Activated T-cell treated with anti-CD3 and anti-CD28 coated beads for 24 hours (primary cell): Measurements from ENCODE around the gene GPRIN1.
"Not testable (repeated sequence)": the region's sequence is repeated elsewhere in the genome, so short reads cannot be mapped to it uniquely, and the experiment has no call there.

Experiments used
- DNase-seq: peaks from one replicate; pipeline ENCODE4 v3.0.0-alpha.2; 2020; ENCODE audit warnings: low read depth

Gene GPRIN1

DNA sequence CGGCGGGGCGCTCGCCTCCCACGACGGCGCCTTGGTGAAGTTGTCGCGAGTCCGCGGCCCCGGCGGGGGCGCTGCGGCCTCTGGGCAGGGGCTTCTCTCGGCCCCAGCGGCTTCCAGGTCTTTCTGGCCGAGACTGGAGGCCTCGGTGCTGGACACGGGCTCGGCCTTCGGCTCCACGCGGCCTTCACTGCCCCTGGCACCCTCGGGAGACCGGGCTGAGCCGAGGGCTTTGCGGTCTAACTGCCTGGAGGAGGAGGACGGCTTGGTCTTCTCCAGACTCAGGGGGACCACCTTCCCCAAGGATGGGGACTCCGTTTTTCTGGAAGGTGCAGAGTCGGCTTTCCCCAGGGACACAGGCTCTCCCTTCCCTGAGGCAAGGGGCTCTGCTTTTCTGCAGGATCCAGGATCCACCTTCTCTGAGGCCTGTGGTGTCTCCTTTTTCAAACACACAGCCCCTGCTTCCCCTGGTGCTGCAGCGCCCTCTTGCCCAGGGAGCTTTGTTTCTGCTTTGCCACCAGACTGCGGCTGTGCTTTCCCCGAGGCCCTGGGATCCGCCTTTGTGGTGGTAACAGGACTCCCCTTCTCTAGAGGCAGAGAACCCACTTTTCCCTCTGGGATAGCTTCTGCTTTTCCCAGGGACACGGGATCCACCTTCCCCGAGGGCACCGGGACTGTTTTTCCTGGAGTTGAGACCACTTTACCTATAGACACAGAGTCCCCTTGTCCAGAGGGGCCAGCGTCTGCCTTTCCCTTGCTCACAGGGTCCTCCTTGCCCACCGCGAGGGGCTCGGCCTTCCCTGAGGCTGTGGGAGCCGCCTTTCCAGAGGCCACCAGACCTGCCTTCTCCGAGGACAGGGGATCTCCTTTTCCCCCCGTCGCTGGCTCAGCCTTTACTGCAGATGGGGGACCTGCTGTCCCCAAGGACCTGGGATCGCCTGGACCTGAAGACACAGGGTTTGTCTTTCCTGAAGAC, 12.3 kb downstream of the GPRIN1 start:
- DNase-seq: no peak

DNA sequence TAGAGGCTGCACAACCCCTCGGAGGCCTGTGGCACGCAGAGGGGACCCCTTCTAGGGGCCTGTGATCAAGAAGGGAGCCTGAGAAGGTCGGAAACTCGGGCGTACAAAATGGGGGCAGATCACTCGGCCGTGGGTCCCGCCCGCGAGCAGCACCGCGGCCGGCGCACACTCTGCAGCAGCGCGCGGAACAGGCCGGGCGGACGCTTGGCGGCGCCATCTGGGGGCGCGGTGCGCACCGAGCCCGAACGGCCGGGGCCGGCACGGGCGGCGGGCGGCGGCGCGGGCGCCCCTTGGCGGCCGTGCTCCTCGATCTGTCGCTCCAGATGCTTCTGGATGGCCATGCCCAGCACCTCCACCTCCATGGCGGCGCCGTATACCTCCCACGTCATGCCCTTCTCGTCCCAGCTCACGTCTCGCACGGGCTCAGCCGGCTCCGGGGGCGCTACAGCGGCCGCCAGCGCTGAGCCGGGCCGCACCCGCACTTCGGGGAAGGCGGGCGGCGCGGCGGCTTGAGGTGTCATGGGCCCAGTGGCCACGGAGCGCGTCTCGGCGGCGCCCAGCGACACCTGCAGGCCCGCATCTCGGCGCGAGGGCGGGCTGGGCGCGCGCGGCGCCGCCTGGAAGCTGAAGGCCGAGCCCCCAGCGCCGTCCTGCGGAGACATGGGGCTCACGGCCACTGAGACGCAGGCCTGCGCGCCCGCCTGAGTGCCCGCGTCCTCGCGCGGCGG, 13.1 kb downstream of the GPRIN1 start:
- DNase-seq: peak; percentile 43

DNA sequence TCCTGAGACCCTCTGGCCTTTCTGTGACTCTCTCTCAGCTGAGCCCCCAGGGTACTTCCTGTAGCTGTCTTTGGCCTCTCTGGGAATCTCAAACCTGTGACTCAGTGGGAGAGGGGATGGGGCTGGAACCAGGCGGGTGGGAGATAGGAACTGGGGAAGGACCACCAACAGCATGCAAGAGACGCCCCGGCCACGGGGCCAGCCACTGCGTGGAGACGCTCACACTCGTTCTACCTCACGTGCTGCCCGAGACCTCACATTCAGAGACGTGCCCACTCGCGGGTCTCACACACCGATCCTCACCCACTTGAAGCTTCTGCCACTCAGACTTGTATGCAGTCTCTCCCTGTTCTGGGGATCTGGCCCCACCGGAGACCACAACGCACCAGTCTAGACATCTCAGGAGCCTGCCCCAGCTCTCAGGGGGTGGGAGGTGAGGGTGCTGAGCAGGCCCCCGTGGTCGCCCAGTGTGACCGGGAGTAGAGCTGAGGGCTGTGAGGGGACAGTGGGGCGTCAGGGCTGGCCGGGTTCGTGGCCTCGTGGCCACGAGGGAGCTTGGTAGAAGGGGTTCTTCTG, 13.8 kb downstream of the GPRIN1 start:
- DNase-seq: no peak

DNA sequence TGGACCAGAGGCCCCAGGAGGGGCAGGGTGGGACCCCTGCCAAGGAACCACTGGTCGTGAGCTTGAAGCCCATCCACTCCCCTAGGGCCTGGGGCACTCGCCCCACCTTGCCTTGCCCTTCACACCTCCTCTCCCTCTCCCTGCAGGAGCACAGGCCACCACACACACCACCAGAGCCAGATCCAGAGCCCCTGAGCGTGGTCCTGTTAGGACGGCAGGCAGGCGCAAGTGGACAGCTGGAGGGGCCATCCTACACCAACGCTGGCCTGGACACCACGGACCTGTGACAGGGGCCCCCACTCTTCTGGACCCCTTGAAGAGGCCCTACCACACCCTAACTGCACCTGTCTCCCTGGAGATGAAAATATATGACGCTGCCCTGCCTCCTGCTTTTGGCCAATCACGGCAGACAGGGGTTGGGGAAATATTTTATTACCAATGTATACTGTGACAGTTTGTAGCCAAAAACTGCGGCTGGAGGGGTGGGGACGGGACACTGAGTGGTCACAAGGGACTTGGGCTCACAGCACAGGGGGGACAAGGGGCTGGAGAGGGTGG, 14.5 kb downstream of the GPRIN1 start:
- DNase-seq: no peak

DNA sequence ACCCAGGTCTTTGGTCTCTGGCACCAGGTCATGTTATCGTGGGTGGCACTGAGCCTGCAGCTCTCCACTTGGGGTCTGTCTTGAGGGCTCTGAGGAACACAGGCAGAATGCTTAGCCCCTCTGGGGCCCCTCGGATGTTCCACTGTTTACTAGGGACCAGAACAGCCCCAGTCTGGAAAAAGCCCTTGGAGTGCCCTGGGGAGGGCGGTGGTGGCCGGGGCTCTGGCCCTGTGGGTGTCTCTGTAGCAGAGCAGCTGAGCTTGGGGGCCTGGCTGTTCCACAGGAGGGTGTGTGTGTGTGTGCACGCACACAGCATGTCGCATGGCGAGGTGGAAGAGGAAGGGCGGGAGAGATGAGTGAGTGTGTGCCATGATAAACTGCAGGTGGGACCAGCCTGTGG, 15.4 kb downstream of the GPRIN1 start:
- DNase-seq: no peak

DNA sequence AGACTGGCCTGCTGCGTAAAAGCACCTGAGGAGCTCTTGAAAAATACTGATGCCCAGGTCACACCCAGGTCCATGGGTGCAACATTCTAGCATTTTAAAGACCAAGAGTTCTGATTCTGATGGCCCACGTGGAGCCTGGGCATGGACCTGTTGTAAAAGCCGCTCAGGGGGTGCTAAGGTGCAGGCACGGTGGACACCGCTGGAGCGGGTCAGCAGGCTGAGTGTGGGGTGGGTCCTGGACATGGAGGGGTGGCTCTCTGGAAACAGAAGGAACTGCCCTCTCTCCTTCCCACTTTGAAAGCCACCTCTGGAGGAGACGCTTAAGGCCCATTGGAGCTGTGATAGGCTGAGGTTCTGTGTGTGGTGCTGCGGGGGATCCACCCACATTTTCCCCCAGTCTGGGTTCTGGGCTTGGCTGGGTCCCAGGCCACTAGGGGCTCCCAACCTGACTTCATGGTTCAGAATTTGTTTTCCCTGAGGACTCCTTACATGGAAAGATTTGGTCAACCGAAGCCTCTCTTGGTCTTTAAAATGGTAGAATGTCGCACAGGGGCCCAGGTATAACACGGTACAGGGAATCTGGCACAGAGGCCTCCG, 16.6 kb downstream of the GPRIN1 start:
- DNase-seq: no peak

DNA sequence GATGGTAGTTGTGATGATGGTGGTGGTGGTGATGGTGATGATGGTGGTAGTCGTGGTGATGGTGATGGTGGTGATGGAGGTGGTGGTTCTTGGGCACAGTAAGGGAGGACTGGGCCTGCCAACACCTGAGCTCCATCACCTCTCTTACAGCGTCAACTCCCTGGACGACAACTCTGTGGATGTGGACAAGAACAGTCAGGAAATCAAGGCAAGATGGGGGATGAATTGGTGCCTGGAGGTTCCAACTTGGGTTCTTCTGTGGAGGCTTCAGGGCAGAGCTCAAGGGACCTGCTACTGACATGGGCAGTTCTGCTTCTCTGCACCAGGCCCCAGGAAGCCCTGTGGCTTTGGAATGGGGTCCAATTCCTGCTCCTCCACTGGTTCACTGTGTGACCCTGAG, 17.4 kb downstream of the GPRIN1 start:
- no peak for DNase-seq

DNA sequence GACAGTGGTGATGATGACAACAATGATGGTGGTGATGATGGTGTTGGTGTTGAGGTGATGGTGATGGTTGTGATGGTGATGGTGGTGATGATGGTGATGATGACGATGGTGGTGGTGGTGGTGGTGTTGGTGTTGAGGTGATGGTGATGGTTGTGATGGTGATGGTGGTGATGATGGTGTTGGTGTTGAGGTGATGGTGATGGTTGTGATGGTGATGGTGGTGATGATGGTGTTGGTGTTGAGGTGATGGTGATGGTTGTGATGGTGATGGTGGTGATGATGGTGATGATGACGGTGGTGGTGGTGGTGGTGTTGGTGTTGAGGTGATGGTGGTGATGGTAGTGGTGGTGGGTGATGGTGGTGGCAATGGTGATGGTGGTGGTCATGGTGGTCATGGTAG, 18.3 kb downstream of the GPRIN1 start:
- not testable (repeated sequence) for DNase-seq

DNA sequence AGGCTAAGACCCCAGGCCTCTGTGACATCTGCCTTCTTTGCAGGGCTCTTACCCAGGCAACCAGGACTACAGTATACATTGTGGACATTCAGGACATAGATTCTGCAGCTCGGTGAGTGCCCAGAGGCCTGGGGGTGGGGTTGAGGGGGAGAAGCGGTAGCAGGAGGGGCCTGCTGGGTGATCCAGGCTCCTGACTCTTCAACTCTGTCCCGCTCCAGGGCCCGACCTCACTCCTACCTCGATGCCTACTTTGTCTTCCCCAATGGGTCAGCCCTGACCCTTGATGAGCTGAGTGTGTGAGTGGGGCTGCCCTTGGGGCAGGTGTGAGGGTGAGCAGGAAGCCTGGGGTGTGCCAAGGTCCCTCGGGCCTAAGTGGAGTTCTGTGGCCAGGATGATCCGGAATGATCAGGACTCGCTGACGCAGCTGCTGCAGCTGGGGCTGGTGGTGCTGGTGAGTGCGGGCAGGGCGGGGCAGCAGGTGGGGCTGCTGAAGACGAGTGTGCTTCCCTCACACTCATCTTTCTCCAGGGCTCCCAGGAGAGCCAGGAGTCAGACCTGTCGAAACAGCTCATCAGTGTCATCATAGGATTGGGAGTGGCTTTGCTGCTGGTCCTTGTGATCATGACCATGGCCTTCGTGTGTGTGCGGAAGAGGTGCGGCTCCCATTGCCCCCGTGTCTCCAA, 19.8 kb downstream of the GPRIN1 start:
- DNase-seq: no peak

DNA sequence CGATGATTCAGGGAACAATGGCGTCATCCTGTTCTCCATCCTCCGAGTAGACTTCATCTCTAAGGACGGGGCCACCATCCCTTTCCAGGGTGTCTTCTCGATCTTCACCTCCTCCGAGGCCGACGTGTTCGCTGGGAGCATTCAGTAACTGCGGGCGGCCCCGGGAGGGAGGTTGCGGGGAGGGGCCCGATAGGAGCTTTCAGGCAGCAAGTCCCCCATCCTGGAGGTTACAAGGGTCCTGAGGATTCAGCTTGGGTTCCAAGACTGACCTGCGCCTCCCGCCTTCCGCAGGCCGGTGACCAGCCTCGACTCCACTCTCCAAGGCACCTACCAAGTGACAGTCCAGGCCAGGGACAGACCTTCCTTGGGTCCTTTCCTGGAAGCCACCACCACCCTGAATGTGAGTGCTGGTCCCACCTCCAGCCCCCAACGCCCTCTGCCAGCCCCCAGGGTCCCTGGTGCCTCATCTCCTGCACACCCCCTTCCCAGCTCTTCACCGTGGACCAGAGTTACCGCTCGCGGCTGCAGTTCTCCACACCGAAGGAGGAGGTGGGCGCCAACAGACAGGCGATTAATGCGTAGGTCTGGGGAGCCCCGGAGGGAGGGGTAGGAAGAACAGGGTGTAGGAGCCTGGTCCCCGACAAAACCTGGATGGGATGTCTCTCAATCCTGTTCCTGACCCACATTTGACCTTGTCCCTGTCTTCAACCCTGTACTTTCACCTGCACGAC, 20.8 kb downstream of the GPRIN1 start:
- no peak for DNase-seq

DNA sequence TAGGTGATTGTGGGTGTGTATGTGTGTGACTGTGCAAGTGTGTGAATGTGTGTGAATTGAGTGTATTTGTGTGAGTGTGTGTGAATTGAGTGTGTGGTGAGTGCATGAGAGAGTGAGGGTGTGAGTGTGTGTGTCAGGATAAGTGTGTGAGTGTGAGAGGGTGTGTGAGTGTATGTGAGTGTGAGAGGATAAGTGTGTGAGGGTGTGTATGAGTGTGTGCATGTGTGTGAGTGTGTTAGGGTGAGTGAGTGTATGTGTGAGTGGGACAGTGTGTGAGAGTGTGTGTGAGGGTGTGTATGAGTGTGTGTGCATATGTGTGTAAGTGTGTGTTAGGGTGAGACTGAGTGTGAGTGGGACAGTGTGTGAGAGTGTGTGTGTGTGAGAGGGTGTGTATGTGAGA, 21.7 kb downstream of the GPRIN1 start:
- DNase-seq: no peak

DNA sequence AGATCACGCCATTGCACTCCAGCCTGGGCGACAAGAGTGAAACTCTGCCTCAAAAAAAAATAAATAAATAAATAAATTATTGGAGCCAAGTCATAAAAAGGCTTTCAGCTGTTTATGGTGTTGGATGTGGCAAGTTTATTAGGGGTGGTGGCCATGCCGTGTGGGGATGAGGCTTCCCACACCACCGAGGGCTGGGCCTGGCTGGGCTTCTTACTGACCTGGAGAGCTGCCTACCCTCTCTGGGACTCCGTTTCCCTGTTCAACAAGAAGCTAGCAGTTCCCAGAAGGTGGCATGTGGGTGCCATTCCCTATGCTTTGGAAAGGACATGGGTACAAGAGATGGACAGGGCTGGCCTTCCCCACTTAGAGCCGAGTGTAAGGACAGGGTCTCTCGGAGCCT, 22.6 kb downstream of the GPRIN1 start:
- DNase-seq: no peak

DNA sequence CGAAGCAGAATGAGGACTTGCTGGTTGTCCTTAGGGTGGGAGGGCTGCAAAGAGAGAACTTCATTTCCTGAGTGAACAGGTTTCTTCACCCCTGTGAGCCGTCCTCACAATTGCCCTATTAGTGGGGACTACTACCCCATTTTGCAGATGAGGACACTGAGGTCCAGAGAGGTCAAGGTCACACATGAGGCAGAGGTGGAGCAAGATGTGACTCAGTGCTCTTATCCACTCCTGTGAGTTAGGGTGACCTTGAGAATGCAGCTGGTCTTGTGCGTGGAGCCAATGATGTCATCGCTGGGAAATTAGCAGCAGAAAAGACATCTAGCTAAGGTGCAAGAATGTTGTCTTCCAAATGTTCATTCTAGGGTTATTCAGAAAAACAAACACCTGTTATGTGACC, 26.9 kb downstream of the GPRIN1 start:
- no peak for DNase-seq

DNA sequence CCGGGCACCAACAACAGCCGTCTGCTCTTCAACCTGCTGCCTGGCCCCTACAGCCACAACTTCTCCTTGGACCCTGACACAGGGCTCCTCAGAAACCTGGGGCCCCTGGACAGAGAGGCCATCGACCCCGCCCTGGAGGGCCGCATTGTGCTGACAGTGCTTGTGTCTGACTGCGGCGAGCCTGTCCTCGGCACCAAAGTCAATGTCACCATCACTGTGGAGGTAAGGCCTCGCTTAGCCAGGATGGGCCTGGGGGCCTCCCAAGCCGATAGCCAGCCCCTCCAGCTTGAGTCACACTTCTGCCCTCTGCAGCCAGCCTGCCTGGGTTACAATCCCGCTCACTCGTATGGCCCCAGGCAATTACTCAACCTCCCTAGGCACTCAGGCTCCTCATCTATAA, 28.6 kb downstream of the GPRIN1 start:
- no peak for DNase-seq

DNA sequence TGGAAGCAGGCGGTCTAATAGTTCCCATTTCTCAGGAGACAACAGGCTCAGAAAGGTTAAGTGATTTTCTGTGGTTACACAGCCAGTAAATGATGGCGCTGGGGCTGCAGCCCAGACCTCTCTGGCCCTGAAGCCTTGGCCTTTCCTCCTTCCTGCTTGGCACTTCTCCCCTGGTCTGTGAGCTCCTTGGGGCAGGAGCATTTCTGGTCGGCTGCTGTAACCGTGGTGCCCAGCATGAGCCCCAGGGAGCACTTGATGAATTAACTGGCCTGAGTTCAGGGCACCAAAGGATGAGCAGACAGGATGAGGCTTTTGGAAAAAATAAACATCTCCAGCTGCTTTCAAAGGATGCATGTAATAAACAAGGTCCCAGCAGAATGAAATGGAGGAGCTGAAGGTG, 30.6 kb downstream of the GPRIN1 start:
- DNase-seq: no peak

DNA sequence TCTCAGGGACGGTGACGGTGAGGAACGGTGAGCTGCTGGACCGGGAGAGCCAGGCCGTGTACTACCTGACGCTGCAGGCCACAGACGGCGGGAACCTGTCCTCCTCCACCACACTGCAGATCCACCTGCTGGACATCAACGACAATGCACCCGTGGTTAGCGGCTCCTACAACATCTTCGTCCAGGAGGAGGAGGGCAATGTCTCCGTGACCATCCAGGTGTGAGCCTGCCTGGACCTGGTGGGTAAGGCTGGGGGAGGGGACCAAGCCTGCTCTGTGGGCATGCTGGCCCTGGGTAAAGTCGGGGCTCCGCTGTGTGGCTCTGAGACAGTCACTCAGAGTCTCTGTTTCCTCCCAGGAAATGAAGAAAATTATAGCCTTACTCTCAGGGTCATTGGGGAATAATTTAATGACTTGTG, 31.6 kb downstream of the GPRIN1 start:
- DNase-seq: peak; percentile 21

DNA sequence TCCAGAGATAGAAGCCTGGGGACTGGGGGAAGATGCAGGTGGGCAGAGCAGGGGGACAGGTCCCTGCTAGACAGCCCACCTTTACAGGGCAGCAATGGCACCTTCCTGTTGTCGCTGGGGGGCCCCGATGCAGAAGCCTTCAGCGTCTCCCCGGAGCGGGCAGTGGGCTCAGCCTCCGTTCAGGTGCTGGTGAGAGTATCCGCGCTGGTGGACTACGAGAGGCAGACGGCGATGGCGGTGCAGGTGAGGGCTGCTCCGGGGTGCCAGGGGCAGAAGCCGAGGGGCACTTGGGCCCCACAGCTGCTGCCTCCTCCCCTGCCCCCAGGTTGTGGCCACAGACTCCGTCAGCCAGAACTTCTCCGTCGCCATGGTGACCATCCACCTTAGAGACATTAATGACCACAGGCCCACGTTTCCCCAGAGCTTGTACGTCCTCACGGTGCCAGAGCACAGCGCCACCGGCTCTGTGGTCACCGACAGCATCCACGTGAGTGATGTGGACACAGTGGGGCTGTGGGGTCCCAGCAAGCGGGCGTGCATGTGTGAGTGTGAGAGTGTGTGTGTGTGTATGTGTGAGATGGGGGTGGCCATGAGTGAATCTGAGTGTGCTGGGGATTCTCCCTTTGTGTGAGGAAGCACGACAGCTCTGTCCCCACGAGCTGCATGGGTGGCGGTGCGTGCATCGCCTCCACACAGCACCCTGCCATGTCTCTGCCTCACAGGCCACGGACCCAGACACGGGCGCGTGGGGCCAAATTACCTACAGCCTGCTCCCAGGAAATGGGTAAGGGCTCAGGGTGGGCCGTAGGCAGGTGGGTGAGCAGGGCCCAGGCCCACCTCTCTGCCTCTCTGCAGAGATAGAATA, 32.4 kb downstream of the GPRIN1 start:
- DNase-seq: no peak

DNA sequence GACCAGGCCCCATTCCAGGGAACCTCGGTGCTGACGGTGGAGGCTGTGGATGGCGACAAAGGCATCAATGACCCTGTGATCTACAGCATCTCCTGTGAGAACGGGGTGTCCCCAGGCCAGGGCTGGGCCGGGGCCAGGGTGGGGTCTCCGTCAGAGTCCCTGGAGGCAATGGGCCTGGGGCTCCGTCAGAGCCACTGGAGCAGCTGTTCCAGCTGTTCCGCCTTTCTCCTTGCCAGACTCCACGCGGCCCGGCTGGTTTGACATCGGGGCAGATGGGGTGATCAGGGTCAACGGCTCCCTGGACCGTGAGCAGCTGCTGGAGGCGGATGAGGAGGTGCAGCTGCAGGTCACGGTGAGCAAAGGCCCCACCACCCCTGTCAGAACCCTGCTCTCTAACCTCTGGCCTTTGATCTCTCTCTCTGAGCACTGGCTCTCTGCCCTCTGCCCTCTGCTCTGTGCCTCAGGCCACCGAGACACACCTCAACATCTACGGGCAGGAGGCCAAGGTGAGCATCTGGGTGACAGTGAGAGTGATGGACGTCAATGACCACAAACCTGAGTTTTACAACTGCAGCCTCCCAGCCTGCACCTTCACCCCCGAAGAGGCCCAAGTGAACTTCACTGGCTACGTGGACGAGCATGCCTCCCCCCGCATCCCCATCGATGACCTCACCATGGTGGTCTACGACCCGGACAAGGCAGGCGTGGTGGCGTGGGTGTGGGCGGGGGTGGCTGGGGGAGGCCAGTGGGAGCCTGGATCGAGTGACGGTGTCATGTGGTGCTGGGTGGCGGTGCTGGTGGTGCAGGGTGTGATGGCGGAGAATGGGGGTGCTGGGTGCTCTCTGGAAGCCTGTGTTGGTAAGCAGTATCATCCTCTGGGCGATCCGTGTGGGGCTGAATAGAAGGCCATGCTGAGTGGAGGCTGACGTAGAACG, 34.2 kb downstream of the GPRIN1 start:
- no peak for DNase-seq

DNA sequence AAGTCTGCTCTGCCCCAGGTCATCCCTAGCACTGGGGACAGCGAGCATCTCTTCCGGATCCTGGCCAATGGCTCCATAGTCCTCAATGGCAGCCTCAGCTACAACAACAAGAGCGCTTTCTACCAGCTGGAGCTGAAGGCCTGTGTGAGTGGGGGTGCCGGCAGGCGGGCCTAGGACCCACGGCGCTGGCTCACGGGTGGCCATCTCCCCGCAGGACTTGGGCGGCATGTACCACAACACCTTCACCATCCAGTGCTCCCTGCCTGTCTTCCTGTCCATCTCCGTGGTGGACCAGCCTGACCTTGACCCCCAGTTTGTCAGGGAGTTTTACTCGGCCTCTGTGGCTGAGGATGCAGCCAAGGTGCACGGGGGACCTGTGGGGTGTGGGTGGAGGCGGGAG, 34.9 kb downstream of the GPRIN1 start:
- no peak for DNase-seq
